MV-4-11 (cell line): ENCODE data around the gene HS3ST3B1.

Source experiments
- DNase-seq: peaks from one replicate; lab custom pipeline; 2025; lab: John Stamatoyannopoulos, UW

HS3ST3B1 gene

GRCh38 chr17:14354807-14355206 is 53.9 kb downstream of the HS3ST3B1 start:
- DNase-seq: peak; percentile 27

GRCh38 chr17:14355556-14355955 is 54.7 kb downstream of the HS3ST3B1 start:
- DNase-seq: no peak

GRCh38 chr17:14359163-14360020 is 58.5 kb downstream of the HS3ST3B1 start:
- DNase-seq: peak; percentile 95

- DNase-seq: peak; percentile 39
Measured at GRCh38 chr17:14360856-14361255, 60.0 kb downstream of the HS3ST3B1 start.

GRCh38 chr17:14361470-14361869 is 60.6 kb downstream of the HS3ST3B1 start:
- no peak for DNase-seq

DNA sequence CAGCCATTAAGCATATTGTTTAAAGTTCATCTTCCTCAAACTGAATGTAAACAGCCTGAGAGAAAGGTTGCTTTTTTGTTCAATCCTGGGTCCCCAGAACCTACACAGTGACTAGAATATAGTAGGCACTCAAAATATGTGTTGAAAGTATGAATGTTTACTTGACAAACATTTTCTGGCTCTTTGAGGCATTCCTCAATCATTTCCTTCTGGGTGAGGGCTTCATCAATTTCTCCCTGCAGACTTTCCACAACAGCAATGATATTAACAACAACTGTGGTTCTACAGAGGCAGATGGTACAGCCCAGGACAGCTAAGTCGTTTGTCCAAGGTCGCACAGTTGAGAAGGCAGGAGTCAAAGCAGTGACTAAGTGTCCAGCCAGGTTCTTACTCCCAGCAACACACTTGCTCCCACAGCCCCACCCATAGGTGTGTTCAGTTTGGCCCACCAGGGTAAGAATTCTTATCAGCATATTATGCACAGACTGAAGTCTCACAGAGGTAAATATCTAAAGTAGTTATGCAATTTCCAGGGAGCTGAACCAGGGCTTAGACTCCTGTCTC is 61.1 kb downstream of the HS3ST3B1 start:
- no peak for DNase-seq

DNA sequence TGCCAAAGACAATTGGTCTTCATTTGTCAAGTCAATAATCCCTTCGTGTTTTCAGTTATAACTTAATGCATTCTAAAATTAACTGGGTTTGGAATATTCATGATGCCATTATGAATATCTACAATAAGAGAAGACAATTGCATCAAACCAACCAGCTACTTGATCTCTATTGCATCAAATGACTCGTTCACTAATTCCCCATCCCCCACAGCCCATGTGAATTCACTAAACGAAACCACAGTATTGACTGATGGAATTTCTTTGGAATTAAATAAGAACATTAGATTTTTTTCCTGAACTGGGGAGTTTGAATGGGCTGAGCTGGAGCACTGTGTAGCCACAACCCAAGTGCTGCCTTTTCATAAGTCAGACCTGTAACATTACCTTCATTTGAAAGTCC is 65.3 kb downstream of the HS3ST3B1 start:
- DNase-seq: no peak

DNA sequence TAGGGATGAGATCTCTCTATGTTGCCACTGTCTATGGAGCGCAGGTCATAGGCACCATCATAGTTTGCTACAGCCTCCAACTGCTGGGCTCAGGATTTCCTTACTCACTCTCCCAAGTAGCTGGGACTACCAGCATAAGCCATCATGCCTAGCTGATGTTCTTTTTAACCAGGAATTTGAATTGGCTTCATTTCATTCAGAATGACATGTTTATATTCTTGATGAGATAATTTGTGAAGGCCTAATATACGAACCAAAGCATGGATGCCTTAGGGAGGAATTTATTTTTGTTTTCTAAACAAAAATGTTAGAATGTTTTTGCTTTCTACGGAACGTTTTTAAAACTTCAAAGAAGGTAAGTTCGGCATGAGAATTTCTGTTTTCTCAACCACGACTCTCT is 71.6 kb downstream of the HS3ST3B1 start:
- no peak for DNase-seq

DNA sequence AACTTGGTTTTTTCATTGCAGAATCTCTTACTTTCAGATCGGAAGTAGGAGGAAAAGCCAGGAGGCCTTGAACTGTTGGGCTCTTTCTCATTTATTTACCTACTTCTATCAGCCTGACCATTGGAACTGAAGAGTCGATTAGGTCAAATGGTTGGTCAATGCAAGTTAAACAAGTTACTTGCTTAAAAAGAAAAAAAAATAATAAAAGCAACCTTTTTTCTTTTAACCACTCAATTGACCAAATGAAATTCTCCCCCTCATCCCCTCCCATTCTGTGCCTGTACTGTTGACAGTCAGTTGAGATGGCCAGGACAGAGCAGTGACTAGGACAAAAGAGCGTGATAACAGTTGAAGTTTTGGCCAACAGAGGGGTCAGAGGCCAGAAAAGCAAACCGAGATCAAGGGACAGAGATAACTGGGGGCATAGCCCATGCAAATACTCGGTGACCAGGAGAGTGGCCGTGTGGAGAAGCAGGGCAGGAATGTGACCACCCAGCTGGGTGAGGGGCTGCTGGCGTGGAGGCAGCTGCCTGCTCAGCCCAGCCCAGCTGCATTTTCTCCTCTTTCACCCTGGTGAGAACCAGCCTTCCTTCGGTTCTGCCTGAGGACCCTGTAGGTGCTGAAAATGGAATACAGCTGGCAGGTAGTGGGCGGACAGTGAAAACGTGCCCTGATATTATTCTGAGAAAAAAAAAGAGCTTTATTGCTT is 72.2 kb downstream of the HS3ST3B1 start:
- DNase-seq: no peak

- DNase-seq: no peak
Measured at GRCh38 chr17:14373614-14374259, 72.9 kb downstream of the HS3ST3B1 start.

GRCh38 chr17:14374268-14374667 is 73.4 kb downstream of the HS3ST3B1 start:
- no peak for DNase-seq

DNA sequence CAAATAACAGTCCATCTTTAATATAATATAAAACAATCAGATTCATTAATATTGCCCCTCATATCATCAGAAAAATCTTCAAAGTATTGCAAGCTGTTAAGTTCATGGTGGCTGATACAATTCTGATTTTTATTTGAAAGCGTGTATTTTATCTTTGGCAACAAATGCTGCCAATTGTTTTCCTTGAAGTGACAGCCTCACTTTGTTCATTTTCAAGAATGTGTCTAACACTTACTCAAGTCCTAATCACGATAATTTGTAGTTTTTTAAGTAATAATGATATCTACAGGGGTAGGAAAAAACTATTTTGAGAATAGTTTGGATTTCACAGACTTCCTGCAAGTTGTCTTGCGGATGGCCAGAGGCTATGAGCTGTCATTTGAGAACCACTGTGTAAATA is 75.8 kb downstream of the HS3ST3B1 start:
- no peak for DNase-seq

DNA sequence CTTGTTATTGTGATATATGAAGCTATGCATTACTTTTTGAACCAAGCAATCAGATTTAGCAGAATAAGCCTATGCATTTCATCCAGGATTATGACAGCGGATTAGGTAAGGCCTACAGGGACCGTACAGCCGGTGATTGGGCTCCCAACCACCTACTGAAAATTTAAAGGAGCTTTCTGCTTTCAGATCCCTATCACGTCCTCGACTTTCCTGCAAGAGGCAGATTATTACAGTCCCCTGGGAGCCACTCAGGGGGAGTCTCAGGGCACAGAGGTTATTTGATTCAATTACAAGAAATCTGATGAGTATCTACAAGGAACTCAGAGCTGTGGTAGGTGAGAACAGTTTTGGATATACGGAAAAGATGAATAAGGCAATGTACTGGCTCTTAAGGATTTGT is 80.7 kb downstream of the HS3ST3B1 start:
- DNase-seq: no peak

- no peak for DNase-seq
Measured at GRCh38 chr17:14387036-14387435, 86.2 kb downstream of the HS3ST3B1 start.

- DNase-seq: no peak
Measured at GRCh38 chr17:14389681-14390080, 88.8 kb downstream of the HS3ST3B1 start.

DNA sequence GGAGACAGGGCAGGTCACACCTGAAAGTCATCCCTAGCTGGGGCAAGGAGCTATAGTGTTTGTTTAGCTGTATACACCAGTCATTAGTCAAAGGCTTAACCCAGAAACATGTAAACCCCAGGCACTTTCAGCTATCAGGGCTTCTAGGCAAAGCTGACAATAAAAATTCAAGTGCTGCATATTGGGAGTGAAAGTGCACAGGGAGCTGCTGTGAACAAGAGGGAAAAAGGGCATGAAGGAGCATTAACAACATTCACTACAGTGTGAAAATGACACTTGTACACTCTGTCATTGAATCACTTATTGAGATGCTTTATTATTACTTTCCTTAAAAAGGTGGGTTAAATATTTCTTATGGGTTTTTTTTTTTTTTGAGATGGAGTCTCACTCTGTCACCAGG is 92.8 kb downstream of the HS3ST3B1 start:
- no peak for DNase-seq

DNA sequence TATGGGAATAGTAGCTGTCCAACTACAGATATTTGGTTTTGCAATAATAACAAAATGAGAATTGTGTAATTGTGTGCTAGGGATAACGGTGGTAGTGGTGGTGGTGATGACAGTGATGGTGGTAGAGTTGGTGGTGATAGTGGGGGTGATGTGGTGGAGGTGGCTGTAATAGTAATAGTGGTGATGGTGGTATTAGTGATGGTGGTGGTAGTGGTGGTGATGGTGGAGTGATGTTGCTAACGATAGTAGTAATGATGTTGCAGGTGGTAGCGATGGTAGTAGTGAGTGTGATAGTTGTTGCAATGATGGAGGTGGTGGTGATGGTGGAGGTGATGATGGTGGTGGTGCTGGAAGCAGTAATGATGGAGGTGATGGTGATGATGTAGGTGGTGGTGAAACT is 94.4 kb downstream of the HS3ST3B1 start:
- no peak for DNase-seq

- DNase-seq: no peak
Measured at GRCh38 chr17:14396547-14396946, 95.7 kb downstream of the HS3ST3B1 start.

- no peak for DNase-seq
Measured at GRCh38 chr17:14398766-14399165, 97.9 kb downstream of the HS3ST3B1 start.
